ENCODE measurements around the gene CIBAR2.

DNA sequence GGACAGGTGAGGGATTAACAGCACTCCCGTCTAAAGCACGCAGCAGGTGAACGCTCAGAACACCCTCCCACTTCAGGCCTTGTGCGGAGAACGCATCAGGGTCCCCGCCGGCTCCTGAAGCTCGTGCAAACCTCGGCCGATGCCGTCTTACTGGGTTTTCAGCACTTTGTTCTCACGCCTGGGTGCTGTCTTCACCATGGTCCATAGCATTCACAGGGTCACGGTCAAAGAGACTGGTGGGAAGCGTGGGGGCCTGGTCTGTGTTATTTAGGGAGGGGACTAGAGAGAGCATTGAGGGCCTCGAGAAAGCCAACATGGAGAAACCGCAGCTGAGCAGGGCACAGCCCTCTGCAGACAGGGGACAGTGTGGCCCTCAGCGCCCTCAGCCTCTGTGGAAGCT is 26.6 kb downstream of the CIBAR2 start:
- TF ChIP-seq, protein P1, sequence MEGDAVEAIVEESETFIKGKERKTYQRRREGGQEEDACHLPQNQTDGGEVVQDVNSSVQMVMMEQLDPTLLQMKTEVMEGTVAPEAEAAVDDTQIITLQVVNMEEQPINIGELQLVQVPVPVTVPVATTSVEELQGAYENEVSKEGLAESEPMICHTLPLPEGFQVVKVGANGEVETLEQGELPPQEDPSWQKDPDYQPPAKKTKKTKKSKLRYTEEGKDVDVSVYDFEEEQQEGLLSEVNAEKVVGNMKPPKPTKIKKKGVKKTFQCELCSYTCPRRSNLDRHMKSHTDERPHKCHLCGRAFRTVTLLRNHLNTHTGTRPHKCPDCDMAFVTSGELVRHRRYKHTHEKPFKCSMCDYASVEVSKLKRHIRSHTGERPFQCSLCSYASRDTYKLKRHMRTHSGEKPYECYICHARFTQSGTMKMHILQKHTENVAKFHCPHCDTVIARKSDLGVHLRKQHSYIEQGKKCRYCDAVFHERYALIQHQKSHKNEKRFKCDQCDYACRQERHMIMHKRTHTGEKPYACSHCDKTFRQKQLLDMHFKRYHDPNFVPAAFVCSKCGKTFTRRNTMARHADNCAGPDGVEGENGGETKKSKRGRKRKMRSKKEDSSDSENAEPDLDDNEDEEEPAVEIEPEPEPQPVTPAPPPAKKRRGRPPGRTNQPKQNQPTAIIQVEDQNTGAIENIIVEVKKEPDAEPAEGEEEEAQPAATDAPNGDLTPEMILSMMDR (IDR thresholded peaks at IDR 0.05), result no peak
- TF ChIP-seq POLR2A (IDR thresholded peaks at IDR 0.05), result no peak
